ENCODE results near the gene PSPC1. TPM values are rescaled to one million over a fixed set of nuclear protein-coding genes. Genes with fewer than 3 reads are reported as not detected.
"Not testable (repeated sequence)": the region's sequence is repeated elsewhere in the genome, so short reads cannot be mapped to it uniquely, and the experiment has no call there.

Gene PSPC1
- total RNA-seq, 1 donor from 2014 or later = 57.5 TPM

DNA sequence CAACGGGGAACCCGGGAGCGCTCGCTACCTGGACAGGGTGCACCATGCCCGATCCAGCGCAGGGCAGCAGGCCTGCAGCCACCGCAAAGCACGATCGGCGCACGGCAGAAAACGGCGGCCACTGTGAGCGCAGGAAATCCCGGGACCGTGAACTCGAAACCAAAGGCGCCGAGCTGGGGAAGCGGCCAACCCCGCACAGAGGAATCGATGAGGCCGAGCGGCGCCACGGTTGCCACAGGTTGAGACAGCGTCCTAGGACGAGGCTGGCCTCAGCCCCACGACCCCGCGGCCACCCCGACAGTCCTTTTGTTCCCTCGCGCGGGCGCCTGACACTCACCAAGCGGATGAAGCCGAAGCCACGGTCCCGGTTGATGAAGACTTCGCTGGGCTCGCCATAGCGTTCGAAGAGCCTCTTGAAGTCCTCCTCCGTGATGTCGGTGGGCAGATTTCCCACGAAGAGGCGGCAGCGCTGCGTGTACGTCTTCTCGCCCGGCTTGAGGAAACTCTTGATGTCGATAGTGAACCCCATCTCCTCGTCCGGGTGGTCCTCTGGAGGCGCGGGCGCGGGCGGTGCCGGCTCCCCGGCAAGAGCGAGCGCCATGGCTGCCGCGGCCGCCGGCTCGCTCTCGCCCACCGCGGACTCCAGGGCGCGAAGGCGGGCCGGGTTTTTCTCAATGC, 557 bp downstream of the PSPC1 start:
- no peaks in the 10 kb centered on the region for H3K9me3 Mint-ChIP-seq (ENCODE audit: unreplicated experiment)
- Histone ChIP-seq H3K4me2 (ENCODE audit: low read length) (peak overlapping the region; percentile 88), H3K27me3 (ENCODE audit: insufficient read depth, low read length) (no peaks in the 10 kb centered on the region), H3K79me2 (ENCODE audit: insufficient read depth, low read length) (peaks cover 30% of the 10 kb centered on the region), H4K20me1 (ENCODE audit: insufficient read depth, low read length) (peaks cover 23% of the 10 kb centered on the region), H3K9ac (ENCODE audit: low read length) (peak overlapping the region; percentile 96), H3K36me3 (ENCODE audit: insufficient read depth, low read length) (no peaks in the 10 kb centered on the region), H3K4me1 (ENCODE audit: insufficient read depth, low read length) (peaks cover 3% of the 10 kb centered on the region), H3K4me3 (ENCODE audit: insufficient read depth, low read depth, low read length) (peak overlapping the region; percentile 91), H2AFZ (ENCODE audit: low read depth, low read length) (peak overlapping the region; percentile 88), H3K9me3 (ENCODE audit: insufficient read depth, low read depth, low read length) (no peaks in the 10 kb centered on the region), H3K27ac (ENCODE audit: low read depth, low read length) (peak overlapping the region; percentile 88)
- peak overlapping the region; percentile 95 for H3K4me3 Mint-ChIP-seq (ENCODE audit: unreplicated experiment)
- peaks cover 5% of the 10 kb centered on the region for H3K36me3 Mint-ChIP-seq (ENCODE audit: low read depth, unreplicated experiment)
- no peaks in the 10 kb centered on the region for H3K27me3 Mint-ChIP-seq (ENCODE audit: low read depth, unreplicated experiment)
- FAIRE-seq = no peak
- DNase-seq (ENCODE audit: low read depth) = peak; percentile 54
- peaks cover 4% of the 10 kb centered on the region for H3K4me1 Mint-ChIP-seq (ENCODE audit: low read depth, unreplicated experiment)
- H3K27ac Mint-ChIP-seq (ENCODE audit: unreplicated experiment) = peak overlapping the region; percentile 96
- TF ChIP-seq, protein P1, sequence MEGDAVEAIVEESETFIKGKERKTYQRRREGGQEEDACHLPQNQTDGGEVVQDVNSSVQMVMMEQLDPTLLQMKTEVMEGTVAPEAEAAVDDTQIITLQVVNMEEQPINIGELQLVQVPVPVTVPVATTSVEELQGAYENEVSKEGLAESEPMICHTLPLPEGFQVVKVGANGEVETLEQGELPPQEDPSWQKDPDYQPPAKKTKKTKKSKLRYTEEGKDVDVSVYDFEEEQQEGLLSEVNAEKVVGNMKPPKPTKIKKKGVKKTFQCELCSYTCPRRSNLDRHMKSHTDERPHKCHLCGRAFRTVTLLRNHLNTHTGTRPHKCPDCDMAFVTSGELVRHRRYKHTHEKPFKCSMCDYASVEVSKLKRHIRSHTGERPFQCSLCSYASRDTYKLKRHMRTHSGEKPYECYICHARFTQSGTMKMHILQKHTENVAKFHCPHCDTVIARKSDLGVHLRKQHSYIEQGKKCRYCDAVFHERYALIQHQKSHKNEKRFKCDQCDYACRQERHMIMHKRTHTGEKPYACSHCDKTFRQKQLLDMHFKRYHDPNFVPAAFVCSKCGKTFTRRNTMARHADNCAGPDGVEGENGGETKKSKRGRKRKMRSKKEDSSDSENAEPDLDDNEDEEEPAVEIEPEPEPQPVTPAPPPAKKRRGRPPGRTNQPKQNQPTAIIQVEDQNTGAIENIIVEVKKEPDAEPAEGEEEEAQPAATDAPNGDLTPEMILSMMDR (IDR thresholded peaks at IDR 0.05; ENCODE audit: insufficient read depth, low read depth, low read length) = no peak
- TF ChIP-seq EZH2 (IDR thresholded peaks at IDR 0.05; ENCODE audit: insufficient read depth, low read length) = no peak

DNA sequence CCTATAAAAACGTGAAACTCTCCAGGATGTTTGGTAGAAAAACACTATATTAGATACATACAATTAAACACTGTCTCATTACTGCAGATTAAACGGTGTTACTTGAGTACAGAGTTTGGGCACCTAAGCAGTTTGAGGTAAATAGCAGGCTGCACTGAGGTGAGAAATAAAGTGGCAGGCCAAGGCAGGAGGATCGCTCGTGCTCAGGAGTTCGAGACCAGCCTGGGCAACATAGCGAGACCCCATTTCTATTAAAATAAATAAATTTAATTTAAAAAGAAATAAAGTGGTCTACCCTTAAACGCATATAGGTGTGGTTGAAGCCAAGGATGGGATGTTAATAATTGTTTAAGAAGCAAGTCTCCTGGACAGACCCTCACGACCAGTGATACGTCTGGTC, 1.2 kb downstream of the PSPC1 start:
- no peaks in the 10 kb centered on the region for H3K27me3 Mint-ChIP-seq (ENCODE audit: low read depth, unreplicated experiment)
- FAIRE-seq = no peak
- no peaks in the 10 kb centered on the region for H3K9me3 Mint-ChIP-seq (ENCODE audit: unreplicated experiment)
- Histone ChIP-seq H2AFZ (ENCODE audit: low read depth, low read length) (no peak overlapping the region), H3K4me3 (ENCODE audit: insufficient read depth, low read depth, low read length) (peak overlapping the region; percentile 91), H3K4me2 (ENCODE audit: low read length) (peak overlapping the region; percentile 88), H3K36me3 (ENCODE audit: insufficient read depth, low read length) (no peaks in the 10 kb centered on the region), H3K9ac (ENCODE audit: low read length) (peak overlapping the region; percentile 96), H3K4me1 (ENCODE audit: insufficient read depth, low read length) (peaks cover 3% of the 10 kb centered on the region), H4K20me1 (ENCODE audit: insufficient read depth, low read length) (peaks cover 27% of the 10 kb centered on the region), H3K27ac (ENCODE audit: low read depth, low read length) (peak overlapping the region; percentile 88), H3K9me3 (ENCODE audit: insufficient read depth, low read depth, low read length) (no peaks in the 10 kb centered on the region), H3K27me3 (ENCODE audit: insufficient read depth, low read length) (no peaks in the 10 kb centered on the region), H3K79me2 (ENCODE audit: insufficient read depth, low read length) (peaks cover 37% of the 10 kb centered on the region)
- no peak for DNase-seq (ENCODE audit: low read depth)
- H3K27ac Mint-ChIP-seq (ENCODE audit: unreplicated experiment) = no peak overlapping the region
- TF ChIP-seq EZH2 (IDR thresholded peaks at IDR 0.05; ENCODE audit: insufficient read depth, low read length) = no peak
- TF ChIP-seq, protein P1 (IDR thresholded peaks at IDR 0.05; ENCODE audit: insufficient read depth, low read depth, low read length) = no peak
- peak overlapping the region; percentile 95 for H3K4me3 Mint-ChIP-seq (ENCODE audit: unreplicated experiment)
- H3K36me3 Mint-ChIP-seq (ENCODE audit: low read depth, unreplicated experiment) = peaks cover 5% of the 10 kb centered on the region
- peaks cover 4% of the 10 kb centered on the region for H3K4me1 Mint-ChIP-seq (ENCODE audit: low read depth, unreplicated experiment)

DNA sequence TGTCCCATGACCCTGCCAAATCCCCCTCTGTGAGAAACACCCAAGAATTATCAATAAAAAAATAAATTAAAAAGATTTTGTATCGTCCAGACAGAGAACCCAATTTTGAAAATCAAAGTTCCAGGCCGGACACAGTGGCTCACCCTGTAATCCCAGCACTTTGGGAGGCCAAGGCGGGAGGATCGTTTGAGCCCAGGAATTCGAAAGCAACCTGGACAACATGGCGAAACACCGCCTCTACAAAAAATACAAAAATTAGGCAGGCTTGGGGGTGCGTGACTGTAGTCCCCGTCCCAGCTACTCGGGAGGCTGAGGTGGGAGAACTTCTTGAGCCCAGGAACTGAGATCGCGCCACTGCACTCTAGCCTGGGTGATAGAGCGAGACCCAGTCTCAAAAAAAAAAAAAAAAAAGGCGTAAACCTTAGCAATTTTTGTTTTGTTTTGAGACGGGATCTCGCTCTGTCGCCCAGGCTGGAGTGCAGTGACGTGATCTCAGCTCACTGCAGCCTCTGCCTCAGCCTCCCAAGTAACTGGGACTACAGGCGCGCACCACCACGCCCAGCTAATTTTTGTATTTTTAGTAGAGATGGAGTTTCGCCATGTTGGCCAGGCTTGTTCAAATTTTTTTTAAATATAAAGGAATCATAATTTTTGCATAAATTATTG, 1.9 kb downstream of the PSPC1 start:
- H2AFZ ChIP-seq (ENCODE audit: low read depth, low read length); FAIRE-seq; H3K27me3 Mint-ChIP-seq (ENCODE audit: low read depth, unreplicated experiment); H3K4me1 ChIP-seq (ENCODE audit: insufficient read depth, low read length); H3K27ac ChIP-seq (ENCODE audit: low read depth, low read length); H3K36me3 ChIP-seq (ENCODE audit: insufficient read depth, low read length); H3K27ac Mint-ChIP-seq (ENCODE audit: unreplicated experiment); H3K9me3 ChIP-seq (ENCODE audit: insufficient read depth, low read depth, low read length); H3K4me1 Mint-ChIP-seq (ENCODE audit: low read depth, unreplicated experiment); DNase-seq (ENCODE audit: low read depth); H3K36me3 Mint-ChIP-seq (ENCODE audit: low read depth, unreplicated experiment); H3K27me3 ChIP-seq (ENCODE audit: insufficient read depth, low read length); H3K9me3 Mint-ChIP-seq (ENCODE audit: unreplicated experiment): not testable (repeated sequence)
- H4K20me1 ChIP-seq (ENCODE audit: insufficient read depth, low read length) = peaks cover 32% of the 10 kb centered on the region
- peak overlapping the region; percentile 95 for H3K4me3 Mint-ChIP-seq (ENCODE audit: unreplicated experiment)
- H3K79me2 ChIP-seq (ENCODE audit: insufficient read depth, low read length) = peaks cover 43% of the 10 kb centered on the region
- peak overlapping the region; percentile 91 for H3K4me3 ChIP-seq (ENCODE audit: insufficient read depth, low read depth, low read length)
- H3K4me2 ChIP-seq (ENCODE audit: low read length) = peak overlapping the region; percentile 88
- H3K9ac ChIP-seq (ENCODE audit: low read length) = peak overlapping the region; percentile 96
